NCI-H524 (cell line): ENCODE data around the gene CCDC28B.

Experiments used
- DNase-seq, 2 experiments: peaks; one replicate each; lab custom pipeline; 2025; lab: John Stamatoyannopoulos, UW

CCDC28B gene

DNA sequence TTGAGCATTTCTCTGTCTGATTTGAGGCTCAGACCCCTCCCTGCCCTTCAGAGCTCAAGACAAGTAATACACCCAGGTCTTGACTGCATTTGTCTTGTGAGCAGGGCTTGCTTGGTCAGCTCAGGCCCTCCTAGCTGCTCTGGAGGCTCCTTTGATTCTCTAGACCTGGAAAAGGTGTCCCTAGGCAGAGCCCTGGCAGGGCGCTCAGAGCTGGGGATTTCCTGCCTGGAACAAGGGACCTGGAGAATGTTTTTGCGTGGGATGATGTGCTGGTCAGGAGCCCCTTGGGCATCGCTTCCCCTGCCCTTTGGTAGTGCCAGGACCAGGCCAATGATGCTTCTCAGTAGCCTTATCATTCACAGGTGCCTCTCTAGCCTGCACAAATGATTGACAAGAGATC, 4.9 kb upstream of the CCDC28B start:
- DNase-seq: no peak

DNA sequence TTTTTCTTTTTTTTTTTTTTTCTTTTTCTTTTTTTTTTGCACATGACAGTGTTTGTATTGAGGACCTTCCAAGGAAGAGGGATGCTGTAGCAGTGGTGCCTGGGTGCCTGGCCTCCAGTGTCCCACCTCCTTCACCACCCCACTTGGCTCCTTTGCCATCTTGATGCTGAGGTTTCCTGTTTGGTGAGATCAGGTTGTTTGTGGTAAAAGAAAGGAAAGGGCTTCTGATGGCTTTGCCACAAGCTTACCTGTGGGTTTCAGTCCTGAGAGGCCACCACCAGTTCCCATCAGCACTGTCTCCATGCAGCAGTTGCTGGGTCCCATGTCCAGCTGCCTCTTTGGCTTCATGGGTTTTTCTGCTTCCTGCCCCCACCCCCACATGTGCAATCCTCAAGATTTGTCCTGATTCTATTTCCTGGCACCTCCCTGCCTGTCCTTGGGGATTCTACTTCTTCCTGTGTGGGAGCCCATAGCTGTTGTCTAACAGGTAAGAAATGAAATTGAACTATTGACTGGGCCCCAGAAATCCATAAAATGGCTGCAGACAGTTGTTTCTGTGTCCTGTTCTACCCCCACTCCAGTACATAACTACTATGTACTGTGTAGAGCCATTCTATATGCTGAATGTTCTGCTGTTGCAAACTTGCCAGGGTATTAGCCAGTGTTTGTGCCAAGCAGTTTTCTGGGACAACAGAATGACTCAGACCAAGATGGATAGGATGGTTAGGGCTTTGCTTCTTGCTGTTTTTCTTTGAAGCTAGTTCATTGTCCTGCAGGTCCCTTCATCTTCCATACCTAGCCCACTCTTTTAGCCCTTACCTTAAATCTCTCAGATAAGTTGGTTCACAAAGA, 4.2 kb upstream of the CCDC28B start:
- no peak for DNase-seq

DNA sequence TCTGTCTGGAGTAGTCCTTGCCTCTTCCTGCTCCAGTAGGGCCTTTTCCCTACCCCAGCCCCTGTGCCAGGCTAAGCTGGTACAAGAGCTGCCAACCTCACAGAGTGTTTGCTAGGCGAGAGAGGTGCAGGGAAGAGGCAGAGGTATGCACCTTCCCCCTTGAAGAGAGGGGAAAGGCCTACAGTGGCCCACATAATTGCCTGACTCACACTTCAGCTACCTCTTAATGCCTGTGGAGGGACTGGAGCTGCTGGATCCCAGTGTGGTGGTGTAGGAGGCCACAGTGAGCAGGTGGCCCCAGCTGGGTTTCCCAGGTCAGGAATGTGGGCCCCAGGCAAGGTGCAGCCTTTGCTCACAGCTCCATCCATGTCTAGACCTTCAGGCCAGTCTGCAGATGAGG, 3.3 kb upstream of the CCDC28B start:
- DNase-seq: no peak

DNA sequence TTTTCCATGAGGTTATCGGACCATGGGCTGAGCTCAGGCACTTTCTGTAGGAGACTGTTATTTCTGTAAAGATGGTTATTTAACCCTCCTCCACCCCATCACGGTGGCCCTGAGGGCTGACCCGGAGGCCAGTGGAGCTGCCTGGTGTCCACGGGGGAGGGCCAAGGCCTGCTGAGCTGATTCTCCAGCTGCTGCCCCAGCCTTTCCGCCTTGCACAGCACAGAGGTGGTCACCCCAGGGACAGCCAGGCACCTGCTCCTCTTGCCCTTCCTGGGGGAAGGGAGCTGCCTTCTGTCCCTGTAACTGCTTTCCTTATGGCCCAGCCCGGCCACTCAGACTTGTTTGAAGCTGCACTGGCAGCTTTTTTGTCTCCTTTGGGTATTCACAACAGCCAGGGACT, 2.6 kb upstream of the CCDC28B start:
- no peak for DNase-seq

DNA sequence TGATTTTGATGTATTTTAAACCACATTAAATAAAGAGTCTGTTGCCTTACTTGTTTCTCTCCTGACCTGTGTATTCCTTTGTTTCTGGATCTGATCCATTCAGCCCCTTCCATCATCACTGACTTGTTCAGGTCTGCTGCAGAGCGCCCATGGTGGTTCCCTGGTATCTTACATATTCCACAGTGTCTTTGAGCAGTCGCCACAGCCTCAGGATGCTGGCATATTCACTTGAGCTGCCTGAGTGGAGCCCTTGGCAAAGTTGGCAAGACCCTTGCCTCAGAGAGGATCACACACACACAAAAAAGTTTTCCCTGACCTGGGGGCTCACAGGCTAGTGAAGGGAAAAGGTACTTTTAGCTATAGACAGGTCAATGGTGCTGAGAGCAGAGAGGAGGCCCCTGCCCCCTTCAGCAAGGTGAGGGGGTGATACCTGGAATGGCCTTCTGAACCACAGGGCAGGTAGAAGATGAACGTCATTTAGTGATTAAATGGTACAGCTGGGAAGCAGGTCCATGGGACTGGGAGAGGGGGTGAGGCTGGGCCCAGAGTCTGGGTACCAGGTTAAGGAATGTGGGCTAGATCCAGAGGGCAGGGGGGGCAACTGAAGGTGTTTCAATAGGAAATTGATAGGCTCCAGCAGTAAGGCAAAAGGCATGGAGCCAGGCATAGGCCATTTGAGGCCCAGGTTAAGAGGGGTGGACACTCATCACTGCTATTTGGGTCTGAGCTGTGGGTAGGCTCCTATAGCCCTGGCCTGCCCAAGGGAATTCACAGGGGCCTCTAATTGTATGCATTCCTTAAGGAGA, 2.0 kb upstream of the CCDC28B start:
- no peak for DNase-seq

DNA sequence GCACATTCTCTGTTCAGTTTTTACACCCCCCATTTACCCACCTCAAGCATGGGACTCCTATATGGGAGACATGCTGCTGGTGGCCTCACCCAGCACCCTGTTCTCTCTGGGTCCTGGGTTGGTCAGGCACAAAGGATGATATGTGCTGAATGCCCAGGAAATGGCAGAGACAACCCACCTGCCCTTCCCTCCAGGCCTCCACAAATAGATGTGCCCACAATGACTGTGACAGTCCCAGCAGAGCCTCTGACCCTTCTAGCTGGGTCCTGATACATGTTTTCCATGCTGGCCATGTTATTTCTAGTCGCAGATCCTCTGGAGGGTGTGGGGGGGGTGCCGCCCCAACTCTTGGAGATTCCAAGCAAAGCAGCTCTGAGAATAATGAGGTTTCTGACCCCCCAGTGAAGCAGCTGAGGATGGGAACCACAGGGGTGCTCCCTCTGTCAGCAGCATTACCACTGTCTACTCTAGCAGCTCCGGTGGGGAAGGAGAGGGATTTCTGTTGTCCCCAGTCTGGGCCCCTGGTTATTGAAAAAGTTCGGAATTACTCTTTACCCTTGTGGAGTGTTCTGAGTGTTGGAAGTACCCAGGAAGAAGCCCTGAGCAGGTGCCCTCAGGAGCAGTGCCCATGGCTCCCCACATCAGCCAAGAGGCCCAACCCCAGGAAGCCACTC, 1.2 kb upstream of the CCDC28B start:
- DNase-seq: no peak

DNA sequence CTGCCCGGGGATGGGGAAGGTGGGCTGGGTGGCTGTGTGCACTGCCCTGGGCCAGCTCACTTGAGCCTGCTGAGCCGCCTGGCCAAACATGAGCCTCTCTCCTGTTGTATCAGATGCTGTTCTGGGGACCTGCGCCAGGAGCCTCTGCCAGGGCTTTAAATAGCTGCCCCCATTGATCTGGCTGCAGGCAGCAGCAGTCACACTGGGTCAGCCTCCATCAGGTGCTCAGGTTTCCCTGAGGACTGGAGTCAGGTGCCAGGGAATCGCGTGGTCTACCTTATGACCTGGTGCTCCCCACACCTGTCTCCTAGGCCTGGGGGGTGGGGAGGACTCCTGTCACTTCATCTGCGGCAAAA, 700 bp upstream of the CCDC28B start:
- DNase-seq: no peak

DNA sequence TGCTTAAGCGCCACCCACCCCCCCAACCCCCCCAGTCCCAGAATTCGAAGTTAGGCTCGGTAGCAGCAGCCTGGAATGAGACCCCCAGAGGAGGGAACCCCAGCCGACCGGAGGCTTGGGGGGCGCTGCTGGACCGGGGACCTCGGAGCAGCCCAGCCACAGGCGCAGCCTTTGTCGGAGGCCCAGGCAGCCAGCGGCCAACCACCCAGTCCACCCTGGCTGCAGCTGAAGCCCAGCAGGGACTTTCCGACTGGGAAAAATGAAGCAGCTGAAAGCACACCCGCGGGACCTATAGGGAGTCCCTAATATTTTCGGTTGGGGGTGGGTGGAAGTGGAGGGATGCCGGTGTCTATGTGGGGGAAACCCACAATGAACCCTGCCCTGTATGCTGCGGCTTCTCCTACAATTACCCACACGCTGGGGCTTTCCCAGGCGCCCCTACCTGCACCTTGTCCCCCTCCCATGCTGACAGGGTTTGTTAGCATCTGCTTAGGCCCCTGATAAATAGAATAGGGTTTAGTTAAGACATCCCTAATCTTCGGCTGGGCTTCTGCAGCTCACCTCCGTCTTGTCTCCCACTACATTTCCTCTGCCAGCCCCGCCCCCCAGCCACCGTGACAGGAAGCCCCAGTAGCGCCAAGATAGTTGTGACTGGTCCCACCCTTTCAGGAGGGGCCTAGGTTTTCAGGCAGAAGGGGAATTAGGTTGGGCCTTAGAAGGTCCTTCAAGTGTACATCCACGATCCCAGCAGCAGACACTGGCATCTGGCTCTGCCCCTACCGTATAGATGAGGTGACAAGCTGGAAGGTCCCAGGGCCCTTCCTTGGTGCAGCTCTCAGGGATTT, 838 bp downstream of the CCDC28B start:
- DNase-seq: peak in 1 of 2 experiments; percentile 15

DNA sequence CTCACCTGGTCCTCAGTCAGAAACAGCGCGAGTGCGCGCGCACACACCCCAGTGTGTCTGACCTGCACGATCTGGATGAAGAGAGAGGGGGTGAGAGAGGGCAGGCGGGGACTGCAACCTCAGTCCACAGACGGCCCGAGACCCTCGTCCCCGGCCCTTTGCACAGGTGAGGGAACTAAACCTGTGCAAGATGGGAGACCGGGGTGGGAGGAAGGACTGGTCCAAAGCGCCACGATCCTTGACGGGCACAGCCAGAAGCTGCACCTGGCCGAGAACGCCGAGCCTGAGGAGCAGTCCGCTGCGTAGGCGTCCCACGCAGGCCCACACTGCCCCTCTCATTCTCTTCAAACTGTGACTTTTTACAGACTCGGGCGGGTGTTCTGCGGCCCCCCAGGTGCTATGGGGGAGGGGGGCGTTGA, 4.6 kb downstream of the CCDC28B start:
- DNase-seq: no peak

DNA sequence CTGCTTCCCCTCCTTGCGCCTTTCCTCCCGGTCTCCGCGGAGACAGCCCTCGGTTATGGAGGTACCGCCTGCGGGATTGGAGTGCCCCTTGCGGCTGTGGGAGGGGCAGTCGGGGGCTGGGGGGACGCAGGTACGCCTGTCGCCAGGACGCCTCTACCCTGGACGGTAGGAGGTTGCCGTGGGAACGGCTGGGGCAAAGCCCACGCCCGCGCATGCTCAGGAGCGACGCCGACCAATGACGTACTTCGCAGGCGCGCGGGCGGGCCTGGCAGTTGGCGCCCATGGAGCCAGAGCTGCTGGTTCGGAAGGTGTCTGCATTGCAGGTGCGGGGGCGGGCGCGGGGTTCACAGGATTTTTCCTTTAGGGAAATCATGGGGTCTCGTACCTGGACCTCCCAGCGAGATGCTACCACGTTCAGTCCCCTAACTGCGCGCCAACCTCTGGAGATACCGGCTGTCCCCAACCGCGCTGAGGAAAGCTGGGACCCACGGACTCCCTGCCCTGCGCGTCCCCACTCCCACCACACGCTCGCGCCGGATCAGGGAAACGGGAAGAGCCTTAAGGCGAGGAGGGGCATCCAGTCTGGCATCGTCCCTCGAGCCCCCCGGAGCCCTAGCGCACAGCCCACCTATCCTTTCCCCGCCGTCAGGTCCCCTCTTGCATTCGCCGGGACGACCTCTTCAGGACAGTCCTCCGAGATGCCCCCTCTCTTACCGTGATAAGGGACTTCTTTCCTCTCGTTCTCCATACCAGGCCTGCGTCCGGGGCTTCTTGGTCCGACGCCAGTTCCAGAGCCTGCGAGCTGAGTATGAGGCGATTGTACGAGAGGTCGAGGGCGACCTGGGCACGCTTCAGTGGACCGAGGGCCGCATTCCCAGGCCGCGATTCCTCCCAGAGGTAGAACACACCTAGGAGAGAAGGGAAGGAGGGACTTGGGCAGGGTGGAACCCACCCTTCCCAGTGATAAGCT, 5.3 kb downstream of the CCDC28B start, which contains the start of gene IQCC:
Gene IQCC (plus strand): TSS at position 271 of the 970 bp plus-strand sequence. CDS start 11 bp downstream, at position 282.
- peak; percentile 83 to 90 for DNase-seq

DNA sequence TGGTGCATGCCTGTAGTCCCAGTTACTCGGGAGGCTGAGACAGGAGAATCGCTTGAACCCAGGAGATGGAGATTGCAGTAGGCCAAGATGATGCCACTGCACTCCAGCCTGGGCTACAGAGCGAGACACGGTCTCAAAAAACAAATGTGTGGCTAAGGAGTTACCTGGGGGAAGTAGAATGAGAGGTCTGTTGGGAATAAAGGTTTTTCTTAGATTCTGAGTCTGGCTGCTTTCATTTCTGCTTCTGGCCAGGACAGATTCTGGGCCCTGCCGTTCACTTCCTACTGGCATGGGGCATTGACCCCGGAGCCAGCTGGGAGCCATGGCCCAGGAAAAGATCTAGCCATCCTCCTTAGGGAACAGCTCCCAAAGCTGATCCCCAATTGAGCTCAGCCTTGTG, 8.1 kb downstream of the CCDC28B start:
- no peak for DNase-seq

DNA sequence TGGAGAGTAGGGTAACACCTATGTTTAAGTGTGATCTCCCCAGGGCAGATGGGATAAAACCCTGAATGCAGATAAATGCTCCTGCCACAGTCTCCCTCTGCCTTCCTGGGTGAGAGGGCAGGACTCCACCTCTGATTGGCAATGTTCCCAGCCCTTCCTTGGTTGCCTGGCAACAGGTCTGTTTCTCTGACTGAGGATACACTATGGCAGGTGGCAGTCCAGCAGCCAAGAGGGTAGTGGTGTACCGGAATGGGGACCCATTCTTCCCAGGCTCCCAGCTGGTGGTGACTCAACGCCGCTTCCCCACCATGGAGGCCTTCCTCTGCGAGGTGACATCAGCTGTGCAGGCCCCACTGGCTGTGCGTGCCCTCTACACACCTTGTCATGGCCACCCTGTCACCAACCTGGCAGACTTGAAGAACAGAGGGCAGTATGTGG, 8.5 kb downstream of the CCDC28B start, which contains the start of gene DCDC2B:
Gene DCDC2B (plus strand): TSS at position 199 of the 438 bp plus-strand sequence. CDS start 5 bp downstream, at position 204.
- DNase-seq: peak; percentile 92 to 96

DNA sequence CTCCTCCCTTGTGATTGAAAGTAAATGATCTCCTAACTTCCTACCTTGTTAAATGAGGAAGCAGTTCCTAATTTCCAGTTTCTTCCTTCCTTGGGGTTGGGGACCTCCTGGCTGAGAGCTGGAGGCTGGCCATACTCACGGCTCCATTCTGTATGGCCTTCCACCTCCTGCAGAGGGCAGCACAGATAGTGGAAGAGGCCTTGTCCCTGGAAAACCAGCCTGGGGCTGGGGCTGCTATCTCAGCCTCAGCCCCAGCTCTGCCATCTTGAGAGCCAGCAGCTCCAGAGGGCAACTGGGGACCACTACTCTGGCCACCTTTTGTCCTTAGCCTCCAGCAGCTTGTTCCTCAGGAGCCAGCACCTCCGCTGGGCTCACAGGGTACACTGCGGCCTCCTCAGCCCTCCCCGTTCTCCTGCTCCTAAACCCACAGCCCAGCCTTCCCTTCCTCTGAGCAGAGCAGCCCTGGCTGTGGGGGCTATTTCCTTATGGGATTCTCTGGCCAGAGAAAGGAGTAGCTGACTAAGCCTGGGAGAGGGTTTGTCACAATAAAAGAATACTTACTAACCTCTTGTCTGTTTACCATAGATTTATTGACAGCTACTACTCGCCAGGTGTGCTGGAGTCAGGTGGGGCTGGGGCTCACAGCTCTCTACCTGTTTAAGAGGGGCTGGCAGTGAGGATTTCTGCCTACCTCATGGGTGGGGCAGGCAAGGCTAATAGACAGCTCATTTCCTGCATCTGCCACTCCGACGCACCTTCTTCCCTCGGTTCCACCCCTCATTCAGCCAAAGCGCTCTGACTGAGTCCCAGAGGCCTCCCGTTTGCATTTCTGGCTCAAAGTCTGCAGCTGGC, 15.5 kb downstream of the CCDC28B start:
- DNase-seq: peak; percentile 18 to 62

DNA sequence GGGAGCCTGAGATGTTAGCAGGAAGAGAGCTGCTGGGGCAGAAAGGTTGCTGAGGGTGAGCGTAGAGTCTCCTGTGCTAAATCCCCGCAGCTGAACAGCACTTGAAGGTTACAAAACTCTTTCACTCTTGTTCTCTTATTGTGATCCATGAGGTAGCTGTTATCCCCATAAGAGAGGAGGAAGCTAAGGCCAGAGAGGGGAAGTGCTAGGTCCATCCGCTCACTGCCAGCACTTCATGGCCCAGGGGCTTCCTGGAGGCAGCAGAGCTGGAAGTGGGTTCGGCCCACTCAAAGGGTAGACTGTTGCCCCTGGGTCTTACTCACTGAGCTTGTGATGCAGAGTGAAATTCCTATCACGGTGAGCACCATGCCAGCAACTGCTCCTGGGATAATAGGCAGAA, 16.2 kb downstream of the CCDC28B start:
- DNase-seq: no peak

DNA sequence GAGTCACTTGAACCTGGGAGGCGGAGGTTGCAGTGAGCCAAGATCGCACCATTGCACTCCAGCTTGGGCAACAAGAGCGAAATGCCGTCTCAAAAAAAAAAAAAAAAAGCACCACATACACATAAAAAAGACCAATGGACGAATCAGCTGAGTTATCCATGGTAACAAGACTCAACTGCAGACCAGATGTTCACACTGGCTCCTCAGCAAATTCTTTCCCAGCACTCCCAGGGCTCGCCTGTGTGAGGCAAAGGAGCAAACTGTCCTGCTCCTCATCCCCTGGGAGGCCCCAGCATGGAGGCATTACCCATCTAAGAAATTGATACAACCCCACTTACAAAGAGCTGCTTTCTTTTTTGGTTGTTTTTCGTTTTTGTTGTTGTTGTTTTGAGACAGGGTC, 18.6 kb downstream of the CCDC28B start:
- DNase-seq: no peak

DNA sequence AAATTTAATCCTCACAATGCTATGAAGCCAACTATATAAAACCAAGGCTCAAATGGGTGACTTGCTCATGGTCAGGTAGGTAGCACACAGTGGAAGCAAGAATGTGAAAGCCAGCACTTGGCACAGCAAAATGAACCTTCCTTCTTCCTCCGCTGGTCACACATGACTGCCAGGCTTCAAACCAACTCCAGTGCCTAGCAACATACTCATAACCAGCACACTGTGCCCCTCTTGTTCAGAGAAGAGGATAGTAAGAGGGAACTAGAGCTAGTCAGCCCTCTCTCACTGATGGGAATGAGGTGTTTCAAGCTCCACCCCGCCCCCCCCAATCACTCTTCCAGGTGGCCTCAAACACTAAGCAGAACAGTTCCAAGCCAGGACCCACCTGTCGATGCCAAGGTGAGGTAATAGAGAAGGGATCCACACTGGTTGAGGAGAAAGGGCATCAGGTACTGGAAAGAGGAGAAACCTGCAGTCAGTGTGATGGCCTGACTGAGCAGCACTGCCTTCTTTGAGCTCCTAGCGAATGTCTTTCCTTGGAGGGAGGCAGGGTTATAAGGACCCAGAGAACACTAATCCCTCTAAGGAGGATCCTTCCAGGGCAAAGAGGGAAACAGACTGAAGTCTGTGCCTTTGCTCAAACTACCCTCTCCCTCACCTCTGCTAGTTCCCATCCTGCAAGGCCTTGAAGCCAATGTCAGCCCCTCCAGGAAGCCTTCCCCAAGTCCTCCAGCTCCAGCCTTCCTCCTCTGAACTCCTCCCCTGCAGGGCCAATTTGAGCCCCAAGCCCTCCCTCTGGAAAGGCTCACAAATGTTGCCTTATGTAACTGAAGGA, 20.6 kb downstream of the CCDC28B start:
- DNase-seq: no peak

DNA sequence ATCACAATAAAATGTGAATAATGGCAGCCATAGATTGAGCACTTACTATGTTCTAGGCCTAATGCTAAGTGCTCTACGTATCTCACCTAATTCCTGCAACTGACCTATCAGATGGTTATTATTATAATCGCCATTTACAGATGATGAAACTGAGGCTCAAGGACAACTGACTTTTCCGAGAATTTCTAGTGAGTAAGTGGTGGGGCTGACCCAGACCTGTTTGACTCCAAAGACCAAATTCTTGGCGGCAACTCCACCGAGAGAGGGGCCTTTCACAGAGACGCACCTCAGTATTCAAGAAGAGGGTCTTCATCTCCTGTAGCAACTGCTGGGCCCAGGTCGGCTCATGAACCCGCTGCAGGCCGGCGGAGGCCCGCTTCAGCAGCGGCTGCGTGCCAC, 21.2 kb downstream of the CCDC28B start:
- DNase-seq: no peak

DNA sequence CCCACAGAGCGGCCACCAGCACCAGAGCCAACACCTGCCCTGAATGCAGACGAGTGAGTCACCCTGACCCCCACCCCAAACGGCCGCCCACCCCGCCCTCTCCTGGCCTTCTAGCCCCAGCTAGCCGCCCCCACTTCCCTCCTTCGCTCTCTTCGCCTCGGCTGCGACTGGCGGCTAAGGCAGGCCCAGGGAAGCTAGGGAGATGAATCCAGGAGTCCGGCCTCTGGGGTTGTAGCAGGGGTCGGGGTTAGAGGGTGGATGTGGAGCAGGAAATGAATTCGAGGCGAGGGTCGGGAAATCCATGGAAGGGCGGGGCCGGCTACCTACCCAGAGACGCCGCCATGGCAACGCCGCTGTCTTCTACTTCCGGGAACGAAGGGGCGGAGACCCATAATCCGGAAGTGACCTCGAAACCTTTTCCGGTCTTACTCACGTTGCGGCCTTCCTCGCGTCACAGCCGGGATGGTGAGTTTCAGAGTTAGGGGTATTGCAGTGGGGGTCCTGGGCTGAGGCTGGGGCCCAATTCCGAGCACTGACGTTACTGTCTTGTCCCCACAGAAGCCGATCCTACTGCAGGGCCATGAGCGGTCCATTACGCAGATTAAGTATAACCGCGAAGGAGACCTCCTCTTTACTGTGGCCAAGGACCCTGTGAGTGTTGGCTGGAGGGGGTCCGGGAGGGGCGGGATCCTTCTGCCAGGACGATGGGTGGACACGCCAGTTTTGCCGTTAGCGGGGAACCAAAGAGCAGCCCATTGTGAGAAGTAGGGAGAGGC, 21.8 kb downstream of the CCDC28B start, which contains the start of the genes EIF3I and TMEM234:
Gene EIF3I (plus strand): TSS at position 428 of the 776 bp plus-strand sequence. CDS start 35 bp downstream, at position 463.
Gene TMEM234 (minus strand): TSS at position 374 of the 776 bp plus-strand sequence. CDS start 31 bp downstream, at position 343.
- peak; percentile 45 to 82 for DNase-seq
